OCI-LY7 (cell line): Measurements from ENCODE around the gene PCK2.

Source experiments
- EZH2phosphoT487 ChIP-seq: fragments of 200-600 bp; sonication (generic); IDR thresholded peaks from 2 replicates; pipeline ENCODE4 v1.6.1; 2018; ENCODE audit warnings: low read depth, borderline replicate concordance, mild to moderate bottlenecking, mixed run types, antibody characterized with exemption, low read length, moderate library complexity, mixed read lengths
- TF ChIP-seq, protein P1 (sequence below): fragments of 200-600 bp; sonication (generic); conservative IDR thresholded peaks from 2 replicates; pipeline ENCODE4 v1.5.1; 2014; ENCODE audit warnings: mild to moderate bottlenecking, antibody characterized with exemption, low read length, moderate library complexity, mixed read lengths

DNA sequence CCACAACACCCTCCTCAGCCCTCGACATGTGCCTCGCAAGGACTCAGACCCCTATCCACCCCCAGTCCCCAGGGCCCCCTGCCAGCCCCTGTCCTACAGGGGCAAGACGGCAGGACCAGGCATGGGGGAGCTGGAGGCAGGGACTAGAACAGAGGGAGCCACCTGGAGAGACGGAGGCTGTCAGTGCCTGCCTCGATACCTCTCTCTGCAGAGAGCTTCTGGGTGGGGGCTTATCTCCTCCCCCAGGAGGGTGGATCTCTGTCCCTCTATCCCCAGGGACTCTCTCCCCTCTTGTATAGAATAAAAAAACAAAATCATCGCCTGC is 24.7 kb upstream of the PCK2 start:
- TF ChIP-seq, protein P1, sequence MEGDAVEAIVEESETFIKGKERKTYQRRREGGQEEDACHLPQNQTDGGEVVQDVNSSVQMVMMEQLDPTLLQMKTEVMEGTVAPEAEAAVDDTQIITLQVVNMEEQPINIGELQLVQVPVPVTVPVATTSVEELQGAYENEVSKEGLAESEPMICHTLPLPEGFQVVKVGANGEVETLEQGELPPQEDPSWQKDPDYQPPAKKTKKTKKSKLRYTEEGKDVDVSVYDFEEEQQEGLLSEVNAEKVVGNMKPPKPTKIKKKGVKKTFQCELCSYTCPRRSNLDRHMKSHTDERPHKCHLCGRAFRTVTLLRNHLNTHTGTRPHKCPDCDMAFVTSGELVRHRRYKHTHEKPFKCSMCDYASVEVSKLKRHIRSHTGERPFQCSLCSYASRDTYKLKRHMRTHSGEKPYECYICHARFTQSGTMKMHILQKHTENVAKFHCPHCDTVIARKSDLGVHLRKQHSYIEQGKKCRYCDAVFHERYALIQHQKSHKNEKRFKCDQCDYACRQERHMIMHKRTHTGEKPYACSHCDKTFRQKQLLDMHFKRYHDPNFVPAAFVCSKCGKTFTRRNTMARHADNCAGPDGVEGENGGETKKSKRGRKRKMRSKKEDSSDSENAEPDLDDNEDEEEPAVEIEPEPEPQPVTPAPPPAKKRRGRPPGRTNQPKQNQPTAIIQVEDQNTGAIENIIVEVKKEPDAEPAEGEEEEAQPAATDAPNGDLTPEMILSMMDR, result no peak
- TF ChIP-seq EZH2phosphoT487, result no peak
